Left lung (tissue), 10 donors: ENCODE data around the gene ZNF835. TPM values are rescaled to one million over a fixed set of nuclear protein-coding genes. Genes with fewer than 3 reads are reported as not detected.

Experiments used
- ATAC-seq: fragments of 200-7000 bp; cut with Tn5 transposase; one replicate; pipeline ENCODE4 v1.9.1; 2020; ENCODE audit warnings: moderate library complexity
- DNase-seq, 4 donors: peaks; one replicate each; pipeline ENCODE4 v3.0.0-alpha.2; 2013 to 2020
- H3K27ac ChIP-seq, 2 donors: fragments of 200-600 bp; sonication (generic) in 1 of 2; one replicate each; pipeline versions ENCODE4 v1.5.0 to v1.8.0; 2020 to 2021
- H3K27me3 ChIP-seq, 2 donors: fragments of 200-600 bp; sonication (generic) in 1 of 2; one replicate each; pipeline versions ENCODE4 v1.5.0 to v1.8.0; 2020 to 2021
- H3K36me3 ChIP-seq, 2 donors: fragments of 200-600 bp; sonication (generic) in 1 of 2; one replicate each; pipeline versions ENCODE4 v1.5.0 to v1.8.0; 2020 to 2021
- H3K4me1 ChIP-seq, 2 donors: fragments of 200-600 bp; one replicate each; pipeline ENCODE4 v1.8.0; 2021
- H3K4me3 ChIP-seq, 2 donors: fragments of 200-600 bp; sonication (generic) in 1 of 2; one replicate each; pipeline versions ENCODE4 v1.5.0 to v1.8.0; 2020 to 2021; ENCODE audit warnings: mild to moderate bottlenecking in 1 of 2
- H3K9me3 ChIP-seq, 2 donors: fragments of 200-600 bp; sonication (generic) in 1 of 2; one replicate each; pipeline versions ENCODE4 v1.5.0 to v1.8.0; 2020 to 2021
- intact Hi-C, 2 donors: fragments of 100-400 bp; cut with DNase I; formaldehyde crosslinking; loops; one replicate each; pipeline versions ENCODE4 v1.11.2 to v1.14.2; 2022
- polyA plus RNA-seq, 6 donors: library from polyadenylated mRNA; unstranded; fragments of 120-200 nt; gene quantifications; one replicate each; pipeline ENCODE4 v1.2.1, GENCODE V29; 2013; ENCODE audit not compliant: insufficient read length in 6 of 6
- total RNA-seq, 2 donors: library from RNA; stranded (reverse); fragmentation: NEBNext Ultra II Directional; extraction: Animal tissue kit (Norgen Biotek cat#: 25700); gene quantifications; one replicate each; pipeline ENCODE4 v1.2.1, GENCODE V29; 2021
- TF ChIP-seq, protein P1 (sequence below), 2 donors: fragments of 200-600 bp; sonication (generic) in 1 of 2; IDR thresholded peaks; one replicate each; pipeline versions ENCODE4 v1.5.0 to v1.8.0; 2021; ENCODE audit warnings: antibody characterized with exemption in 2 of 2
- donor health status: DM: no; HTN: yes; CAD: no.
- donor health status: DM: no; HTN: no; CAD: no.

ZNF835 gene
- total and polyA plus RNA-seq, 8 donors, result 2.3 to 4.9 (median 3.6) TPM

DNA sequence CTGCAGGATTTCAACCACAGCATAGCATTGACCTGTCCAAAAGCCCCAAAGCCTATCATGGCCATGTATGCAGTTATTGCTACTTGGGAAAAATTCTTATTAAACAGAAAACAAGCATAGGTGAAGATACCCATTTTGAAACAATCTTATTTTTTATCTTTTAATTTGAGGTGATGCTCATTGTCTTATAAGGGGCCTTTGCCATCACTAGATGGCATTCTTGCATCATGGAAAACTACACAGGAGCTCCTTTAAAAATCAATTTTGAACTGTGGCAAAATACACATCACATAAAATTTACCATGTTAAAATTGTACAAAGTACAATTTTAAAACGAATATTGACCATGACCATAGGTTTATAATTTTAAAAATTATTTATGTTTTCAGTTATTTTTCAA lies 38.9 kb upstream of the ZNF835 start:
- DNase-seq (no peak), ATAC-seq (no peak)
- Histone ChIP-seq H3K27me3 (no peaks in the 10 kb centered on the region), H3K4me1 (no peaks in the 10 kb centered on the region), H3K9me3 (peaks cover 0 to 41% of the 10 kb centered on the region in 2 donors), H3K27ac (no peak overlapping the region), H3K4me3 (no peak overlapping the region), H3K36me3 (no peaks in the 10 kb centered on the region)
- intact Hi-C loops, result no loop called here
- TF ChIP-seq, protein P1, sequence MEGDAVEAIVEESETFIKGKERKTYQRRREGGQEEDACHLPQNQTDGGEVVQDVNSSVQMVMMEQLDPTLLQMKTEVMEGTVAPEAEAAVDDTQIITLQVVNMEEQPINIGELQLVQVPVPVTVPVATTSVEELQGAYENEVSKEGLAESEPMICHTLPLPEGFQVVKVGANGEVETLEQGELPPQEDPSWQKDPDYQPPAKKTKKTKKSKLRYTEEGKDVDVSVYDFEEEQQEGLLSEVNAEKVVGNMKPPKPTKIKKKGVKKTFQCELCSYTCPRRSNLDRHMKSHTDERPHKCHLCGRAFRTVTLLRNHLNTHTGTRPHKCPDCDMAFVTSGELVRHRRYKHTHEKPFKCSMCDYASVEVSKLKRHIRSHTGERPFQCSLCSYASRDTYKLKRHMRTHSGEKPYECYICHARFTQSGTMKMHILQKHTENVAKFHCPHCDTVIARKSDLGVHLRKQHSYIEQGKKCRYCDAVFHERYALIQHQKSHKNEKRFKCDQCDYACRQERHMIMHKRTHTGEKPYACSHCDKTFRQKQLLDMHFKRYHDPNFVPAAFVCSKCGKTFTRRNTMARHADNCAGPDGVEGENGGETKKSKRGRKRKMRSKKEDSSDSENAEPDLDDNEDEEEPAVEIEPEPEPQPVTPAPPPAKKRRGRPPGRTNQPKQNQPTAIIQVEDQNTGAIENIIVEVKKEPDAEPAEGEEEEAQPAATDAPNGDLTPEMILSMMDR (IDR thresholded peaks at IDR 0.05), result no peak

DNA sequence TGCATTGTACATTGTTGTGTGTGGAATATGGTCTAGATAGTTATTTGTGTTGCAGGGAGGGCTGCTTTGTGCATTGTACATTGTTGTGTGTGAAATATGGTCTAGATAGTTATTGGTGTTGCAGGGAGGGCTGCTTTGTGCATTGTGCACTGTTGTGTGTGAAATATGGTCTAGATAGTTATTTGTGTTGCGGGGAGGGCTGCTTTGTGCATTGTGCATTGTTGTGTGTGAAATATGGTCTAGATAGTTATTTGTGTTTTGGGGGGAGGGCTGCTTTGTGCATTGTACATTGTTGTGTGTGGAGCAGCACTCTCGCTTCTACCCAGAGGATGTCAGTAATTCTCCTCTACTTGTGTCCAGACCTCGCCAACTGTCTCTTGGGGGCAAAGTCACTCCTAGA lies 36.3 kb upstream of the ZNF835 start:
- TF ChIP-seq, protein P1 (IDR thresholded peaks at IDR 0.05), result no peak
- intact Hi-C loops, result no loop called here
- Histone ChIP-seq H3K27ac (no peak overlapping the region), H3K4me3 (no peak overlapping the region), H3K4me1 (no peaks in the 10 kb centered on the region), H3K27me3 (no peaks in the 10 kb centered on the region), H3K36me3 (no peaks in the 10 kb centered on the region), H3K9me3 (peaks cover 0 to 51% of the 10 kb centered on the region in 2 donors)
- no peak for ATAC-seq
- DNase-seq, result no peak

DNA sequence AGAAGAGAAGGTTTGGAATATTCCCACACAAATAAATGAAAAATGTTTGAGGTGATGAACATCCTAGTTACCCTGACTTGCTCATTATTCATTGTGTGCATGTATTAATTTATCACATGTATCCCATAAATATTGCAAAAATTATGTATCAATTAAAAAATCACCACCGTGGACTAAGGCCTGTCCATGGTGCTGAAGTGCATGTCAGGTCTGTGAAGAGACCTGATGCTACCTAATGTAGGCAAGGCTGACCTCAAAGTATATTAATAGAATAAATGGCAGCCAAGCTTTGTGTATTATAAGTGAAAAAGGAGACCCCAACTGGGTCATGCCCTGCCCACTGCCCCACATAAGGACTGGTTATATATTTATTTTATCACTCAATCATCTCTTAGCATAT lies 34.4 kb upstream of the ZNF835 start:
- TF ChIP-seq, protein P1 (IDR thresholded peaks at IDR 0.05), result no peak
- DNase-seq (no peak), ATAC-seq (no peak)
- peaks cover 0 to 56% of the 10 kb centered on the region in 2 donors for H3K9me3 ChIP-seq
- no peak overlapping the region for H3K27ac ChIP-seq
- H3K4me1 ChIP-seq, result no peaks in the 10 kb centered on the region
- no peaks in the 10 kb centered on the region for H3K27me3 ChIP-seq
- no peak overlapping the region for H3K4me3 ChIP-seq
- intact Hi-C loops, result no loop called here
- no peaks in the 10 kb centered on the region for H3K36me3 ChIP-seq

- intact Hi-C loops, result no loop called here
- Histone ChIP-seq H3K27ac (no peak overlapping the region), H3K27me3 (no peaks in the 10 kb centered on the region), H3K4me1 (no peaks in the 10 kb centered on the region), H3K9me3 (peaks cover 0 to 53% of the 10 kb centered on the region in 2 donors), H3K36me3 (no peaks in the 10 kb centered on the region), H3K4me3 (no peak overlapping the region)
- TF ChIP-seq, protein P1 (IDR thresholded peaks at IDR 0.05), result no peak
- no peak for ATAC-seq
- no peak for DNase-seq
These were observed 30.3 kb upstream of the ZNF835 start for GRCh38 chr19:56701895-56702294.

GRCh38 chr19:56699552-56699951 lies 28.0 kb upstream of the ZNF835 start:
- Histone ChIP-seq H3K4me3 (no peak overlapping the region), H3K27me3 (no peaks in the 10 kb centered on the region), H3K36me3 (no peaks in the 10 kb centered on the region), H3K27ac (no peak overlapping the region), H3K9me3 (peaks cover 0 to 33% of the 10 kb centered on the region in 2 donors), H3K4me1 (no peaks in the 10 kb centered on the region)
- no peak for ATAC-seq
- TF ChIP-seq, protein P1 (IDR thresholded peaks at IDR 0.05), result no peak
- intact Hi-C loops, result no loop called here
- no peak for DNase-seq
